HG03521 (cell line): ENCODE data around the gene MAOA.
"Not testable (repeated sequence)": the region's sequence is repeated elsewhere in the genome, so short reads cannot be mapped to it uniquely, and the experiment has no call there.

Experiments used
- ATAC-seq: cut with Tn5 transposase; IDR thresholded peaks from one replicate; pipeline ENCODE4 v1.9.1; 2021; ENCODE audit warnings: mild to moderate bottlenecking, moderate library complexity; ENCODE audit not compliant: unreplicated experiment

The MAOA gene

GRCh38 chrX:43656005-43656494, at the start of gene MAOA:
MAOA (plus strand) TSS chrX:43656299; CDS start chrX:43656342, 43 bp downstream.
- ATAC-seq, result no peak

- ATAC-seq, result no peak
Measured at GRCh38 chrX:43612400-43612799, 43.7 kb upstream of the MAOA start.

GRCh38 chrX:43615660-43616059, 40.4 kb upstream of the MAOA start:
- no peak for ATAC-seq

- no peak for ATAC-seq
Measured at GRCh38 chrX:43618366-43619205, 37.5 kb upstream of the MAOA start.

GRCh38 chrX:43619861-43620260, 36.2 kb upstream of the MAOA start:
- ATAC-seq, result not testable (repeated sequence)

GRCh38 chrX:43627147-43627546, 29.0 kb upstream of the MAOA start:
- no peak for ATAC-seq

GRCh38 chrX:43627669-43628068, 28.4 kb upstream of the MAOA start:
- ATAC-seq, result no peak

GRCh38 chrX:43629229-43629628, 26.9 kb upstream of the MAOA start:
- ATAC-seq, result no peak

- no peak for ATAC-seq
Measured at GRCh38 chrX:43631841-43632240, 24.3 kb upstream of the MAOA start.

- no peak for ATAC-seq
Measured at GRCh38 chrX:43633081-43633480, 23.0 kb upstream of the MAOA start.

- ATAC-seq, result no peak
Measured at GRCh38 chrX:43633757-43634156, 22.3 kb upstream of the MAOA start.

- no peak for ATAC-seq
Measured at GRCh38 chrX:43640482-43640881, 15.6 kb upstream of the MAOA start.

GRCh38 chrX:43641691-43642090, 14.4 kb upstream of the MAOA start:
- ATAC-seq, result no peak

GRCh38 chrX:43643201-43643600, 12.9 kb upstream of the MAOA start:
- ATAC-seq, result no peak

- no peak for ATAC-seq
Measured at GRCh38 chrX:43643662-43644061, 12.4 kb upstream of the MAOA start.

- no peak for ATAC-seq
Measured at GRCh38 chrX:43644124-43644701, 11.9 kb upstream of the MAOA start.

- ATAC-seq, result no peak
Measured at GRCh38 chrX:43646800-43647199, 9.3 kb upstream of the MAOA start.

GRCh38 chrX:43654431-43655150, 1.5 kb upstream of the MAOA start:
- peak; percentile 97 for ATAC-seq

GRCh38 chrX:43655151-43656004, 721 bp upstream of the MAOA start:
- ATAC-seq, result peak; percentile 8

- no peak for ATAC-seq
Measured at GRCh38 chrX:43657671-43658070, 1.6 kb downstream of the MAOA start.
